ENCODE measurements around the gene CCR2. TPM values are rescaled to one million over a fixed set of nuclear protein-coding genes. Genes with fewer than 3 reads are reported as not detected.
"Not testable (repeated sequence)": the region's sequence is repeated elsewhere in the genome, so short reads cannot be mapped to it uniquely, and the experiment has no call there.

CCR2 gene
- not detected for polyA plus RNA-seq (2013, experiment 1 of 2)
- not detected for polyA plus RNA-seq (2013, experiment 2 of 2)

DNA sequence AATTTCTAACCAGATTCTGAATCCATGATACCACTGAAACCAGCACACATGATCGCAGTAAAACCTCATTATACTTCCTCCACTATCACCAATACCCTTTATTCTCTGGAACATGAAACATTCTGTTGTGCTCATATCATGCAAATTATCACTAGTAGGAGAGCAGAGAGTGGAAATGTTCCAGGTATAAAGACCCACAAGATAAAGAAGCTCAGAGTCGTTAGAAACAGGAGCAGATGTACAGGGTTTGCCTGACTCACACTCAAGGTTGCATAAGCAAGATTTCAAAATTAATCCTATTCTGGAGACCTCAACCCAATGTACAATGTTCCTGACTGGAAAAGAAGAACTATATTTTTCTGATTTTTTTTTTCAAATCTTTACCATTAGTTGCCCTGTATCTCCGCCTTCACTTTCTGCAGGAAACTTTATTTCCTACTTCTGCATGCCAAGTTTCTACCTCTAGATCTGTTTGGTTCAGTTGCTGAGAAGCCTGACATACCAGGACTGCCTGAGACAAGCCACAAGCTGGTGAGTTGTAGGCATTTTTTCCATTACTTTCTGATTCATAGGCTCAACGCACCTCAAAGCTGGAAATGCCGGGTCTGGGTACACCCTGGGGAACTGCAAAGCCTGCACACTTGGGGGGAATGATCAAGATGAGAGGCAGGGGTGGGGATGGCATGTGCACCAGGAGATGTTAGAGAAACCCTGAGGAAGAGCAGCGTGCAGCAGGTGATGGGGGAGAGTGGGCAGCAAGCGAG, at the start of gene CCR2:
CCR2 (plus strand) TSS at position 465 of the 764 bp plus-strand sequence. CDS start 3,417 bp downstream, outside the sequence.
- H3K4me1 ChIP-seq (ENCODE audit: control insufficient read depth, insufficient read depth, low read length, poor library complexity, severe bottlenecking), result peaks cover 6% of the 10 kb centered on the region
- no peaks in the 10 kb centered on the region for H3K36me3 ChIP-seq (ENCODE audit: control insufficient read depth, insufficient read depth, low read length)
- no peak within 1 kb of the TSS for H3K4me3 ChIP-seq (ENCODE audit: extremely low read depth, insufficient read depth, low read length, poor library complexity, severe bottlenecking)
- H3K27ac ChIP-seq (ENCODE audit: low read depth, low read length, severe bottlenecking), result no peak within 1 kb of the TSS
- no peaks in the 10 kb centered on the region for H3K9me3 ChIP-seq (ENCODE audit: control insufficient read depth, low read length)
- 94 to 98% methylated on average over 4 to 5 of the region's 7 CpGs for WGBS, 2 experiments (ENCODE audit: insufficient coverage in 2 of 2)

DNA sequence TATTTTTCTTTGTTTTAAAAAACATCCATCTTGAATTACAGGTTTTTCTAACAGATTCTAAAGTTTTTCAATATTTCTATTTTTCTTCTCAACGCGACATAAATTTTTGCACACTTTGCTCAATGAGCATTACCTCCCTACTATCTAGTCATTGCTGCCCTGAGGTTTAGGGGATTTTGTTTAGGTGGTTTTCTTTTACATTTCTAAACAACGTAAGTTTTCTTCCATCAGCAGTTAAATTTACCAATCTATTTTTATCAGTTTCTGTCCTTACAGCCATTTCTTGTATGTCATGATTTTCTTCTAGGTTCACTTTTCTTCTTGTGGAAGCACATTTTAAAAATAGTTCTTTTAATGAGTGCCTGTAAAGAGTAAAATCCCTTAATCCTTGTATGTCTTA, 49.2 kb upstream of the CCR2 start:
- H3K27ac ChIP-seq (ENCODE audit: low read depth, low read length, severe bottlenecking), result no peak overlapping the region
- H3K36me3 ChIP-seq (ENCODE audit: control insufficient read depth, insufficient read depth, low read length), result no peaks in the 10 kb centered on the region
- H3K9me3 ChIP-seq (ENCODE audit: control insufficient read depth, low read length), result no peaks in the 10 kb centered on the region
- H3K4me1 ChIP-seq (ENCODE audit: control insufficient read depth, insufficient read depth, low read length, poor library complexity, severe bottlenecking), result no peaks in the 10 kb centered on the region
- H3K4me3 ChIP-seq (ENCODE audit: extremely low read depth, insufficient read depth, low read length, poor library complexity, severe bottlenecking), result no peak overlapping the region
- WGBS, 2 experiments (ENCODE audit: insufficient coverage in 2 of 2), result no CpG with 5 or more reads among the region's 3 CpGs

DNA sequence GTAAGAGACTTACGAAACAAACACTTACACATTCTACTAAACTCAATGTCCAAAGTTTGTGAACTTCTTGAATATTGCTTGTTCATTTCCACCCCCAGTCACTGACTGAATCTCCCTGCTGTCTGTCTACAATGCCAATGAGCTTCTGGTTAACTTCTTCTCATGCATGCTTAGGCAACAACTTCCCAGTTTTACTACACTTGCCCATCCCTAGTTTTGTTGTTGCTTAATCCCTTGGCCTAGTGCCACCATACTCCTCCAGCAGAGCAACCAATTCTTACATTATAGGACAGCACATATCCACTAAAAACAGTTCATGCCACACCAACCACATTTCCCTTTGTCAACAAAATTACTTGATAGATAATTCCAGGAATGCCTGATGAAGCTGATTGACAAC, 40.9 kb upstream of the CCR2 start:
- Histone ChIP-seq H3K9me3 (ENCODE audit: control insufficient read depth, low read length) (no peaks in the 10 kb centered on the region), H3K4me3 (ENCODE audit: extremely low read depth, insufficient read depth, low read length, poor library complexity, severe bottlenecking) (no peak overlapping the region), H3K4me1 (ENCODE audit: control insufficient read depth, insufficient read depth, low read length, poor library complexity, severe bottlenecking) (no peaks in the 10 kb centered on the region), H3K27ac (ENCODE audit: low read depth, low read length, severe bottlenecking) (no peak overlapping the region), H3K36me3 (ENCODE audit: control insufficient read depth, insufficient read depth, low read length) (no peaks in the 10 kb centered on the region)
- 80 to 83% methylated on average over 1 of the region's 1 CpG for whole genome bisulfite sequencing, 2 experiments (ENCODE audit: insufficient coverage in 2 of 2)

DNA sequence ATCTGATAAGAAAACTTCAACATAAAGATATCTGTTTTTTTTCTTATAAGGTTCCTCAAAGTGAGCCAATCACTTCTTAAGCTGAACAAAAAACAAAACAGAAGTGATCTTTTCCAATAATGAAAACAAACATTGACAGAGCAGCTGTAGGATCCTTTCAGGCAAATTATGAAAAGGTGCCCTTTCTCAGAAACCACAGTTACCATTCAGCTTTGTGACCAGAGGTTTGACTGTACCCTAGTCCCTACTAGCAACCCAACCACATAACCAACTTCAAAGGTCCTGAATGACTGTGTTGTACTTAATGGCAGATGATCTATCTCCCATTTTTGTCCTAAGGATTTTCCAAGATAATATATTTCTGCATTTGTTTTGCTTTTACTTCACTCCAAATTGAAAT, 39.4 kb upstream of the CCR2 start:
- H3K4me1 ChIP-seq (ENCODE audit: control insufficient read depth, insufficient read depth, low read length, poor library complexity, severe bottlenecking), result no peaks in the 10 kb centered on the region
- no peak overlapping the region for H3K4me3 ChIP-seq (ENCODE audit: extremely low read depth, insufficient read depth, low read length, poor library complexity, severe bottlenecking)
- H3K36me3 ChIP-seq (ENCODE audit: control insufficient read depth, insufficient read depth, low read length), result no peaks in the 10 kb centered on the region
- H3K27ac ChIP-seq (ENCODE audit: low read depth, low read length, severe bottlenecking), result no peak overlapping the region
- H3K9me3 ChIP-seq (ENCODE audit: control insufficient read depth, low read length), result no peaks in the 10 kb centered on the region

DNA sequence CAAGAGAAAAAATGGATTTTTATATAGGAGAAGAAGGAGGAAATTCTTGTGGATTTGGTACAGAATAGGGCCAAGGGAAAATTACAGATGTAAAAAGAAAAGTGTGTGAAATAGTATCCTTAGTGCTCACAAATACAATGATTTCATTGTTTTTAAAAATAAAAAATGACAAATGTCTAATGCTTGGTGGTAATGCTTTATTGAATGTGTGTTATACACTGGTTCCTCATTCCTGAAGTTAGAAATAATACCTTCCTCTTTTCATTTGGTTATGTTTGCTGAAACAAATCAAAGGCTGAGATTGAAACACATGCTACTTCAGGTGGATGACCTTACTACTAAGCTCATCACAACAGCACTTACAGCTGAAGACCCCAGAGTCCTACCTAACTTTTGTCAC, 37.7 kb upstream of the CCR2 start:
- H3K36me3 ChIP-seq (ENCODE audit: control insufficient read depth, insufficient read depth, low read length), result no peaks in the 10 kb centered on the region
- H3K27ac ChIP-seq (ENCODE audit: low read depth, low read length, severe bottlenecking), result no peak overlapping the region
- H3K9me3 ChIP-seq (ENCODE audit: control insufficient read depth, low read length), result no peaks in the 10 kb centered on the region
- no peak overlapping the region for H3K4me3 ChIP-seq (ENCODE audit: extremely low read depth, insufficient read depth, low read length, poor library complexity, severe bottlenecking)
- H3K4me1 ChIP-seq (ENCODE audit: control insufficient read depth, insufficient read depth, low read length, poor library complexity, severe bottlenecking), result no peaks in the 10 kb centered on the region

DNA sequence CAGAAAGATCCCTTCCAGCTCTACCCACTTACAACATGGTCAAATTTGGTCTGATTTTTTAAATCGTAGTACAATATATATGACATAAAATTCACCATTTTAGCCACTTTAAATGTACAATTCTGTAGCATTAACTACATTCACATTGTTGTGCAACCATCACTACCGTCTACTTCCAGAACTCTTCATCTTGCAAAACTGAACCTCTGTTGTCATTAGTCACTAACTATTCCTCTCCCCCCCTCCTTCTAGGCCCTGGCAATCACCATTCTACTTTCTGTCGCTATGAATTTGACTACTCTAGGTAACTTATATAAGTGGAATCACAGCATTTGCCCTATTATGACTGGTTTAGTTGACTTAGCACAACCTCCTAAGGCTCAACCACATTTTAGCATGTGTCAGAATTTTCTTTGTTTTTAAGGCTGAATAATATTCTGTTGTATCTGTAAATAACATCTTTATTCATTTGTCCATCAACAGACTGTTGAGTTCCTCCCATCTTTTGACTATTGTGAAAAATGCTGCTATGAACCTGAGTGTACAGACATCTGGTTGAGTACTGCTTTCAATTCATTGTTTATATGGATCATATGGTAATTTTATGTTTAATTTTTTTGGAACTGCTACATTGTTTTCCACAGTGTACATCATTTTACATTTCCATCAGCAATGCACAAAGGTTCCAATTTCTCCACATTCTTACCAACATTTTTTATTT, 35.5 kb upstream of the CCR2 start:
- Histone ChIP-seq H3K27ac (ENCODE audit: low read depth, low read length, severe bottlenecking) (no peak overlapping the region), H3K36me3 (ENCODE audit: control insufficient read depth, insufficient read depth, low read length) (no peaks in the 10 kb centered on the region), H3K4me3 (ENCODE audit: extremely low read depth, insufficient read depth, low read length, poor library complexity, severe bottlenecking) (no peak overlapping the region), H3K4me1 (ENCODE audit: control insufficient read depth, insufficient read depth, low read length, poor library complexity, severe bottlenecking) (no peaks in the 10 kb centered on the region), H3K9me3 (ENCODE audit: control insufficient read depth, low read length) (no peaks in the 10 kb centered on the region)
- WGBS, 2 experiments (ENCODE audit: insufficient coverage in 2 of 2), result 88 to 100% methylated on average over 1 to 2 of the region's 3 CpGs

DNA sequence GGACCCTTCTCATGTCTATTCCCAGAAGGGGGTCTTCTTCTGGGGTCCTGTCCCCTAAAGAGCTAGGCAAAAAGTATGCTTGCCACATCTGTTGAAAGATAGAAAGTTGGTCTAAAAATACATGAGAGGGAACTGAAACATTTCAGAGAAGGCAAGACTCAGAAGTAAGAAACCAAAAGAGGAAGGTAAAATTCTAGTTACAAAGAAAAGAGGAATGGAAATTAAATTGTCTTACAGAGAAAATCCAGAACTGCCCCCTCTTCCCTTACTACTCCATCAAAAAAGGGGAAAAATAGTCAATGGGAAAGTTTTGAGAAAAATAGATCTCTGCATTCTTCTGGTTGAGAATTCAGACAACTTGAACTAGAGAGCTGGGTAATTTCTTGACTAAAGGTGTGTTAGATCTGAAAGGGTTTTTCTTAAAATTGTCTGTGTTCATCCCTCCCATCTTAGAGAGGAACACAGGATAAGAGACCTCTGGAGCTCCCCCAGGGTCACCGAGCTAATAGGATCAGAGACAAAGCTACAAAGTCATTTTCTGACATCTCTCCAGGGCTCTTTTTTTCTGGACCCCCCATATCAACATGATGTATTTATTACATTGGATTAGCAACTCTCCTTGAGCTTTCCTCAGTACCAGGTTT, 32.3 kb upstream of the CCR2 start:
- Histone ChIP-seq H3K9me3 (ENCODE audit: control insufficient read depth, low read length) (no peaks in the 10 kb centered on the region), H3K4me1 (ENCODE audit: control insufficient read depth, insufficient read depth, low read length, poor library complexity, severe bottlenecking) (no peaks in the 10 kb centered on the region), H3K36me3 (ENCODE audit: control insufficient read depth, insufficient read depth, low read length) (no peaks in the 10 kb centered on the region), H3K4me3 (ENCODE audit: extremely low read depth, insufficient read depth, low read length, poor library complexity, severe bottlenecking) (no peak overlapping the region), H3K27ac (ENCODE audit: low read depth, low read length, severe bottlenecking) (no peak overlapping the region)
- no CpG with 5 or more reads among the region's 1 CpG for WGBS, 2 experiments (ENCODE audit: insufficient coverage in 2 of 2)

DNA sequence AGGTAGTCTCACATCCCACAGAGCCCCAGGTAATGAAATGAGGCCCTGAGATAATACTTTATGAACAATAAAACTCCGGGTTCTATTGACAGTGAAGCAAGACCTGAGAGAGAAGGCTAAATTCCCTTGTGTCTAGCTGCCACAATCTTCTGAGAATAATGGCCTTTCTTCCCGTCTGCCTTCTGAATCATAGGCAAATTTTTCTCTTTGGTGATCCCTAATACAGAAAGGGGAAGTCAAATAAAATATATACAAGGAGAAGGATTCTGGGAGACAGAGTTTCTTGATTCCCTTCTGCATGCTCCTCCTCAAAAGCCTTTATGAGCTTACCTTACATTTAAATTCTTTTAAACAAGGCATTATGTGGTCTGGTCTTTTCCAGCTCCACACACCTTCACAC, 29.9 kb upstream of the CCR2 start:
- Histone ChIP-seq H3K27ac (ENCODE audit: low read depth, low read length, severe bottlenecking) (no peak overlapping the region), H3K4me1 (ENCODE audit: control insufficient read depth, insufficient read depth, low read length, poor library complexity, severe bottlenecking) (no peaks in the 10 kb centered on the region), H3K4me3 (ENCODE audit: extremely low read depth, insufficient read depth, low read length, poor library complexity, severe bottlenecking) (no peak overlapping the region), H3K36me3 (ENCODE audit: control insufficient read depth, insufficient read depth, low read length) (no peaks in the 10 kb centered on the region), H3K9me3 (ENCODE audit: control insufficient read depth, low read length) (peaks cover 4% of the 10 kb centered on the region)
- 80 to 100% methylated on average over 1 of the region's 2 CpGs for WGBS, 2 experiments (ENCODE audit: insufficient coverage in 2 of 2)

DNA sequence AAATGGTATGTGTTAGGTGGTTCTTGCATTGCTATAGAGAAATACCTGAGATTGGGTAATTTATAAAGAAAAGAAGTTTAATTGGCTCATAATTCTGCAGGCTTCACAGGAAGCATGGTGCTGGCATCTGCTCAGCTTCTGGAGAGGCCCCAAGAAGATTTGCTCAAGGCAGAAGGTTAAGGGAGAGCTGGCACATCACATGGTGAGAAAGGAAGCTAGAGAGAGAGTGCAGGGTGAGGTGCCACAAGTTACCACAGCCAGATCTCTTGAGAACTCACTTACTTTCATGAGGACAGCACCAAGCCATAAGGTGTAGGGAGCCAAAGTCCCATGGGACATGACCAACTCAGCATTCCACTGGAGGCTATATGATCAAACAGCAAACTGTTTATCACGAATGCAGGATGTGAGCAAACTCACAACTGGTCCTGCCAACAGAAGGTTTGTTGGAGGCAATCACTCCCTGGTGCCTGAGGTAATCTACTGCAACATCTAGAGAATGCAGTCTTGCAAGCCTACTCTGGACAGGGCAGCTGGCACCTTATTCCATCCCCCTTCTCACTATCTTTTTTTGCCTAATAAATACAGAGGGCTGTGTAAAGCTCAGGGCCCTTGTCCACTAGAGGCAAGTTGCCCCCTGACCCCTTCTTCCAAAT, 28.1 kb upstream of the CCR2 start:
- H3K27ac ChIP-seq (ENCODE audit: low read depth, low read length, severe bottlenecking), result no peak overlapping the region
- WGBS, 2 experiments (ENCODE audit: insufficient coverage in 2 of 2), result 82 to 93% methylated on average over 1 of the region's 1 CpG
- no peak overlapping the region for H3K4me3 ChIP-seq (ENCODE audit: extremely low read depth, insufficient read depth, low read length, poor library complexity, severe bottlenecking)
- H3K9me3 ChIP-seq (ENCODE audit: control insufficient read depth, low read length), result peaks cover 4% of the 10 kb centered on the region
- no peaks in the 10 kb centered on the region for H3K4me1 ChIP-seq (ENCODE audit: control insufficient read depth, insufficient read depth, low read length, poor library complexity, severe bottlenecking)
- no peaks in the 10 kb centered on the region for H3K36me3 ChIP-seq (ENCODE audit: control insufficient read depth, insufficient read depth, low read length)

DNA sequence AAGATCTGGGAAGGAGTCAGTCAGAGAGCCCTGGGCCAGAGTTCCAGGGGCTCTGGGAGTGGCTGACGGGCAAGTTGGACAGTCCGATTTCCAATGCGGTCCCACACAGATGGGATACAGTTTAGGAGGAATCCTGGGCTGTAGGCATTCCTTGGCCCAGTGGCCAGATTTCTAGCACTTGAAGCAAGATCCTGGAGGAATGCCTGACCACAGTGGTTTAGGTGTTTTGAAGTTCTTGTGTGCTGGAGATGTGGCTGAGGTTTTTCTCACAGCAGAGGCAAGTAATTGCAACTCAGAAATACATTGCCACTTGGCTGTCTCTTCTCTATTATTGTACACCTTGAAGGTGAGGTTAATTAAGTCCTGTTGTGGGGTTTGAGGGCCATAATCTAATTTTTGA, 23.2 kb upstream of the CCR2 start:
- H3K27ac ChIP-seq (ENCODE audit: low read depth, low read length, severe bottlenecking); H3K9me3 ChIP-seq (ENCODE audit: control insufficient read depth, low read length); H3K4me1 ChIP-seq (ENCODE audit: control insufficient read depth, insufficient read depth, low read length, poor library complexity, severe bottlenecking); H3K4me3 ChIP-seq (ENCODE audit: extremely low read depth, insufficient read depth, low read length, poor library complexity, severe bottlenecking); H3K36me3 ChIP-seq (ENCODE audit: control insufficient read depth, insufficient read depth, low read length): not testable (repeated sequence)
- 90 to 97% methylated on average over 3 of the region's 3 CpGs for WGBS, 2 experiments (ENCODE audit: insufficient coverage in 2 of 2)

Measured in mesodermal cell (in vitro differentiated cells).